Lung (tissue), 12 donors: ENCODE results near the gene PHF1. TPM values are rescaled to one million over a fixed set of nuclear protein-coding genes. Genes with fewer than 3 reads are reported as not detected.
"Not testable (repeated sequence)": the region's sequence is repeated elsewhere in the genome, so short reads cannot be mapped to it uniquely, and the experiment has no call there.

ENCODE experiments used
- ATAC-seq: fragments of 200-7000 bp; cut with Tn5 transposase; one replicate; pipeline ENCODE4 v1.9.1; 2020; ENCODE audit warnings: moderate number of reproducible peaks; ENCODE audit not compliant: insufficient read depth, low FRiP score
- DNase-seq, 3 donors: peaks; one replicate each; pipeline ENCODE4 v3.0.0-alpha.2; 2013 to 2017
- H3K27ac ChIP-seq, 2 donors: one replicate each; pipeline ENCODE4 v1.5.1; 2013; ENCODE audit warnings: mild to moderate bottlenecking in 2 of 2, moderate library complexity in 2 of 2, control low read depth in 1 of 2, inconsistent platforms in 1 of 2, low read depth in 1 of 2, low read length in 1 of 2
- H3K27me3 ChIP-seq, 3 donors: one replicate each; pipeline ENCODE4 v1.5.1; 2013; ENCODE audit warnings: low read length in 2 of 3; ENCODE audit not compliant: control insufficient read depth in 3 of 3, insufficient read depth in 3 of 3
- H3K36me3 ChIP-seq, 4 donors: one replicate each; pipeline ENCODE4 v1.5.1; 2013; ENCODE audit warnings: low read length in 4 of 4, mild to moderate bottlenecking in 1 of 4, moderate library complexity in 1 of 4; ENCODE audit not compliant: control insufficient read depth in 4 of 4, insufficient read depth in 4 of 4
- H3K4me1 ChIP-seq, 5 donors: one replicate each; pipeline ENCODE4 v1.5.1; 2013; ENCODE audit warnings: low read length in 5 of 5, mild to moderate bottlenecking in 2 of 5, moderate library complexity in 1 of 5; ENCODE audit not compliant: control insufficient read depth in 5 of 5, insufficient read depth in 5 of 5
- H3K4me3 ChIP-seq: one replicate; pipeline ENCODE4 v1.5.1; 2013; ENCODE audit warnings: mild to moderate bottlenecking, control low read depth, moderate library complexity
- H3K9ac ChIP-seq, 2 donors: one replicate each; pipeline ENCODE4 v1.5.1; 2013; ENCODE audit warnings: low read length in 2 of 2, control low read depth in 1 of 2; ENCODE audit not compliant: insufficient read depth in 1 of 2
- H3K9me3 ChIP-seq, 4 donors: one replicate each; pipeline ENCODE4 v1.5.1; 2013; ENCODE audit warnings: low read length in 3 of 4, mild to moderate bottlenecking in 1 of 4, moderate library complexity in 1 of 4; ENCODE audit not compliant: control insufficient read depth in 4 of 4, insufficient read depth in 3 of 4
- CTCF ChIP-seq: IDR thresholded peaks from 2 replicates; pipeline ENCODE4 v1.5.1; 2012; ENCODE audit warnings: mild to moderate bottlenecking; ENCODE audit errors: control extremely low read depth, extremely low read depth
- WGBS, 2 donors: extraction: QIAGEN DNeasy Blood & Tissue Kit; methylation state at CpG; one replicate each; pipeline ENCODE4 v1.1.7; 2013; 5-methylcytosine and 5-hydroxymethylcytosine counted together
- polyA plus RNA-seq, 2 donors: library from polyadenylated mRNA; stranded (reverse); fragments of 200-250 nt; gene quantifications; one replicate each; pipeline ENCODE4 v1.2.1, GENCODE V29; 2013
- total RNA-seq, 2 donors: library from RNA; depleted of rRNA in 1 of 2; stranded (reverse); fragments of >200 nt in 1 of 2; gene quantifications; one replicate each; pipeline ENCODE4 v1.2.1, GENCODE V29; 2014 to 2021
- donor health status: control.
- donor health status: control.
- donor health status: Bipolar disorder and iron deficiency.
- donor health status: healthy.
- donor health status: DM: yes; HTN: yes; CAD: no.

The PHF1 gene
- total and polyA plus RNA-seq, 4 donors = 30.9 to 121 (median 45.1) TPM

- 0% methylated on average over 18 to 31 of the region's 31 CpGs for WGBS, 2 donors
- no peak for ATAC-seq
- DNase-seq = peak in 2 of 3 donors; percentile 29 to 42
- H3K36me3 ChIP-seq = no peaks in the 10 kb centered on the region
- peak overlapping the region; percentile 50 for H3K4me3 ChIP-seq
- peak overlapping the region; percentile 70 to 88 for H3K9ac ChIP-seq
- H3K9me3 ChIP-seq = no peaks in the 10 kb centered on the region
- no peaks in the 10 kb centered on the region for H3K27me3 ChIP-seq
- TF ChIP-seq CTCF = no peak
- peaks cover 0 to 21% (median 5%) of the 10 kb centered on the region in 5 donors for H3K4me1 ChIP-seq
- H3K27ac ChIP-seq = peak overlapping the region in 1 of 2 donors; percentile 90
These were observed 18.8 kb upstream of the PHF1 start for GRCh38 chr6:33391922-33392594.

GRCh38 chr6:33392595-33392948 lies 18.2 kb upstream of the PHF1 start:
- Histone ChIP-seq H3K9ac (peak overlapping the region; percentile 70 to 88), H3K4me3 (no peak overlapping the region), H3K27ac (no peak overlapping the region), H3K4me1 (peaks cover 0 to 21% (median 5%) of the 10 kb centered on the region in 5 donors), H3K9me3 (no peaks in the 10 kb centered on the region), H3K36me3 (no peaks in the 10 kb centered on the region), H3K27me3 (no peaks in the 10 kb centered on the region)
- ATAC-seq (no peak), DNase-seq (no peak)
- 38 to 53% methylated on average over 5 of the region's 5 CpGs for WGBS, 2 donors
- TF ChIP-seq CTCF = no peak

- ATAC-seq (no peak), DNase-seq (no peak)
- peaks cover 0 to 21% (median 5%) of the 10 kb centered on the region in 5 donors for H3K4me1 ChIP-seq
- H3K4me3 ChIP-seq = no peak overlapping the region
- 62% methylated on average over 3 of the region's 3 CpGs for WGBS, 2 donors
- no peak overlapping the region for H3K27ac ChIP-seq
- H3K27me3 ChIP-seq = no peaks in the 10 kb centered on the region
- no peaks in the 10 kb centered on the region for H3K36me3 ChIP-seq
- no peaks in the 10 kb centered on the region for H3K9me3 ChIP-seq
- TF ChIP-seq CTCF = no peak
- H3K9ac ChIP-seq = peak overlapping the region in 1 of 2 donors; percentile 88
These were observed 17.8 kb upstream of the PHF1 start for GRCh38 chr6:33392979-33393378.

- Histone ChIP-seq H3K27ac (no peak overlapping the region), H3K27me3 (no peaks in the 10 kb centered on the region), H3K36me3 (no peaks in the 10 kb centered on the region), H3K9me3 (no peaks in the 10 kb centered on the region), H3K9ac (no peak overlapping the region), H3K4me1 (peaks cover 0 to 11% (median 2%) of the 10 kb centered on the region in 5 donors), H3K4me3 (no peak overlapping the region)
- DNase-seq (no peak), ATAC-seq (no peak)
- no peak for TF ChIP-seq CTCF
- 85 to 89% methylated on average over 1 of the region's 1 CpG for WGBS, 2 donors
These were observed 13.3 kb upstream of the PHF1 start for GRCh38 chr6:33397541-33397940.

GRCh38 chr6:33398601-33399000 lies 12.2 kb upstream of the PHF1 start:
- H3K9me3 ChIP-seq, H3K36me3 ChIP-seq, H3K27me3 ChIP-seq, H3K27ac ChIP-seq, ATAC-seq, H3K9ac ChIP-seq, H3K4me3 ChIP-seq, DNase-seq, H3K4me1 ChIP-seq: not testable (repeated sequence)
- 97% methylated on average over 3 of the region's 3 CpGs for WGBS, 2 donors
